Lung microvascular endothelial cell (primary cell): Measurements from ENCODE around the gene REXO1. TPM values are rescaled to one million over a fixed set of nuclear protein-coding genes. Genes with fewer than 3 reads are reported as not detected.

ENCODE experiments used
- DNase-seq, 2 donors: peaks; one replicate each; pipeline versions ENCODE4 v3.0.0 to v3.0.0-alpha.2; 2010; ENCODE audit warnings: low read depth in 2 of 2
- total RNA-seq: library from RNA; depleted of rRNA; stranded (reverse); fragments of >200 nt; gene quantifications from 2 replicates; pipeline ENCODE4 v1.2.1, GENCODE V29; 2014

REXO1 gene
- total RNA-seq, 1 donor from 2014 or later: 6.9 TPM

- no peak for DNase-seq
Observed at GRCh38 chr19:1815605-1816529, 32.4 kb downstream of the REXO1 start.

GRCh38 chr19:1814833-1815604 is 33.3 kb downstream of the REXO1 start:
- no peak for DNase-seq

GRCh38 chr19:1814391-1814790 is 33.9 kb downstream of the REXO1 start:
- DNase-seq: no peak

- DNase-seq: no peak
Observed at GRCh38 chr19:1813192-1814182, 34.8 kb downstream of the REXO1 start.

GRCh38 chr19:1812426-1813191 is 35.7 kb downstream of the REXO1 start:
- peak; percentile 82 to 84 for DNase-seq

- DNase-seq: no peak
Observed at GRCh38 chr19:1811942-1812425, 36.3 kb downstream of the REXO1 start, which contains the start of gene ATP8B3. Gene ATP8B3, minus strand, starts transcription at chr19:1812276. Its CDS starts 540 bp downstream, at chr19:1811736.

GRCh38 chr19:1811472-1811894 is 36.8 kb downstream of the REXO1 start:
- peak; percentile 39 to 52 for DNase-seq

GRCh38 chr19:1810439-1811160 is 37.7 kb downstream of the REXO1 start:
- no peak for DNase-seq

- no peak for DNase-seq
Observed at GRCh38 chr19:1809678-1810077, 38.6 kb downstream of the REXO1 start.

GRCh38 chr19:1808395-1808731 is 39.9 kb downstream of the REXO1 start:
- DNase-seq: no peak

GRCh38 chr19:1807695-1808394 is 40.4 kb downstream of the REXO1 start:
- DNase-seq: no peak

- no peak for DNase-seq
Observed at GRCh38 chr19:1807030-1807694, 41.1 kb downstream of the REXO1 start.

GRCh38 chr19:1806184-1807029 is 41.9 kb downstream of the REXO1 start:
- no peak for DNase-seq

- DNase-seq: no peak
Observed at GRCh38 chr19:1805401-1806183, 42.7 kb downstream of the REXO1 start.

GRCh38 chr19:1804858-1805257 is 43.4 kb downstream of the REXO1 start:
- DNase-seq: no peak

GRCh38 chr19:1799695-1800342 is 48.5 kb downstream of the REXO1 start:
- no peak for DNase-seq
